ENCODE data around the gene ANKRD6.

GRCh38 chr6:89596484-89596883, 163.5 kb downstream of the ANKRD6 start:
- TF ChIP-seq CTCF (IDR thresholded peaks at IDR 0.05) (no peak), POLR2A (IDR thresholded peaks at IDR 0.05) (no peak)

All from right lobe of liver (tissue), 4 donors.